Upper lobe of right lung (tissue), 1 donor: ENCODE results near the gene NRAS. TPM values are rescaled to one million over a fixed set of nuclear protein-coding genes. Genes with fewer than 3 reads are reported as not detected.

Experiments used
- ATAC-seq: fragments of 200-7000 bp; cut with Tn5 transposase; one replicate; pipeline ENCODE4 v1.9.1; 2020; ENCODE audit warnings: mild to moderate bottlenecking, moderate library complexity
- DNase-seq: peaks from one replicate; pipeline ENCODE4 v3.0.0-alpha.2; 2020
- H3K27ac ChIP-seq: fragments of 200-600 bp; one replicate; pipeline ENCODE4 v1.8.0; 2022
- H3K27me3 ChIP-seq: fragments of 200-600 bp; one replicate; pipeline ENCODE4 v1.8.0; 2022; ENCODE audit warnings: mild to moderate bottlenecking
- H3K36me3 ChIP-seq: fragments of 200-600 bp; one replicate; pipeline ENCODE4 v1.8.0; 2022
- H3K4me1 ChIP-seq: fragments of 200-600 bp; one replicate; pipeline ENCODE4 v1.8.0; 2022
- H3K4me3 ChIP-seq: fragments of 200-600 bp; one replicate; pipeline ENCODE4 v1.8.0; 2022; ENCODE audit warnings: mild to moderate bottlenecking
- H3K9me3 ChIP-seq: fragments of 200-600 bp; one replicate; pipeline ENCODE4 v1.8.0; 2022
- intact Hi-C: fragments of 100-400 bp; cut with DNase I; formaldehyde crosslinking; loops from one replicate; pipeline ENCODE4 v1.11.0; 2022
- total RNA-seq: library from RNA; stranded (reverse); fragmentation: NEBNext Ultra II Directional; extraction: Animal tissue kit (Norgen Biotek cat#: 25700); gene quantifications from one replicate; pipeline ENCODE4 v1.2.1, GENCODE V29; 2021
- TF ChIP-seq, protein P1 (sequence below): fragments of 200-600 bp; IDR thresholded peaks from one replicate; pipeline ENCODE4 v1.8.0; 2022; ENCODE audit warnings: antibody characterized with exemption
- donor health status: DM: no; HTN: yes; CAD: no; lungs with severe emphysema.

Gene NRAS
- total RNA-seq, 1 donor from 2014 or later: 26.5 TPM

DNA sequence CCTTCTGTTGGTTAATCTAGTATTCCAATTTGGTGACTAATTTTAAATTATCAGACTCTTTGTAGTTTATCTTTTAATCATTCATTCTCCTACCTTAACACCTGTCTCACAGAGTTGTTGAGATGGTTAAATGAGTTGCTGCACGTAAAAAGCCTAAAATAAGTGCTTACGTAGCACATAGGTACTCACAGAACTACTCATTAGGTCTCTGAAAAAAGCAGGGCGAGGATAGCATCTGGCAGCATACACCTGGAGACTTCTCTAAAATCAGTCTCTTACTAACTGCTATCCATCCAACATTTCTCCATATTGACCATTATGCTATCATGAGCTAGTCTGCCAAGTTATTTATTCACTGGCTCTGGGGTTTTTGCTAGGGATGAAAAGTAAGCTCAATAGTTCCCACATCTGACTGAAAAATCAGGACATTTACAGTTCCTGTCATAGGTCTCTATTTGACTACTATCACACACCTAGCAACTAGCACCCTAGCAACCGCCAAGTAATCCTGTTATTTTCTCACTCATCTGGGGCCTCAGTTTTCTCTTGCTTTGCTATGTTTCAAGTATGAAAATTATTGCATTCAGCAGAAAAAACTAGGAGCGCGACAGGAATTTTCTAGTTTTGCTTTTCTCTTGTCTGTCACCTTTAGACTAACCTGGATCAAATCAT, 30.0 kb upstream of the NRAS start:
- intact Hi-C loops: no loop called here
- H3K36me3 ChIP-seq: peaks cover 54% of the 10 kb centered on the region
- no peaks in the 10 kb centered on the region for H3K9me3 ChIP-seq
- no peaks in the 10 kb centered on the region for H3K27me3 ChIP-seq
- DNase-seq: no peak
- no peak overlapping the region for H3K4me3 ChIP-seq
- peaks cover 36% of the 10 kb centered on the region for H3K4me1 ChIP-seq
- no peak for ATAC-seq
- H3K27ac ChIP-seq: no peak overlapping the region
- TF ChIP-seq, protein P1, sequence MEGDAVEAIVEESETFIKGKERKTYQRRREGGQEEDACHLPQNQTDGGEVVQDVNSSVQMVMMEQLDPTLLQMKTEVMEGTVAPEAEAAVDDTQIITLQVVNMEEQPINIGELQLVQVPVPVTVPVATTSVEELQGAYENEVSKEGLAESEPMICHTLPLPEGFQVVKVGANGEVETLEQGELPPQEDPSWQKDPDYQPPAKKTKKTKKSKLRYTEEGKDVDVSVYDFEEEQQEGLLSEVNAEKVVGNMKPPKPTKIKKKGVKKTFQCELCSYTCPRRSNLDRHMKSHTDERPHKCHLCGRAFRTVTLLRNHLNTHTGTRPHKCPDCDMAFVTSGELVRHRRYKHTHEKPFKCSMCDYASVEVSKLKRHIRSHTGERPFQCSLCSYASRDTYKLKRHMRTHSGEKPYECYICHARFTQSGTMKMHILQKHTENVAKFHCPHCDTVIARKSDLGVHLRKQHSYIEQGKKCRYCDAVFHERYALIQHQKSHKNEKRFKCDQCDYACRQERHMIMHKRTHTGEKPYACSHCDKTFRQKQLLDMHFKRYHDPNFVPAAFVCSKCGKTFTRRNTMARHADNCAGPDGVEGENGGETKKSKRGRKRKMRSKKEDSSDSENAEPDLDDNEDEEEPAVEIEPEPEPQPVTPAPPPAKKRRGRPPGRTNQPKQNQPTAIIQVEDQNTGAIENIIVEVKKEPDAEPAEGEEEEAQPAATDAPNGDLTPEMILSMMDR: no peak

DNA sequence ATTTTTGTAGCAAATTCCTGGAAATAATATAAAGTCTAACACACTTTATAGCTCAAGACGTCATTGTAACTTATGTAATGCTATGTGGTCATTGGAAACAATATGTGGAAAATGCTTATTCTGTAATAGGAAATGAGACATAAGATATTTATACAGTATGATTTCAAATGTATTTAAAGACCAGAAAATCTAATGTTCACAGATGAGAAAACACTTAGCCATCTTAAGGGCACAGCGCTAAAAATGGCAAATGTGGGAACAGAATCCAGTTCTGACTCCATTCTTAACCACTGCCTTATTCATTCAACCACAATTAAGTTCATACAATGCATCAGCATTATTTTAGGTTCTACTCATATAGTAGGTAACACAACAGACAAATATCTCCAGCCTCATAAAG, 28.7 kb upstream of the NRAS start:
- ATAC-seq (no peak), DNase-seq (no peak)
- peaks cover 24% of the 10 kb centered on the region for H3K4me1 ChIP-seq
- TF ChIP-seq, protein P1: no peak
- H3K27ac ChIP-seq: no peak overlapping the region
- H3K4me3 ChIP-seq: no peak overlapping the region
- H3K36me3 ChIP-seq: peaks cover 62% of the 10 kb centered on the region
- intact Hi-C loops: no loop called here
- H3K27me3 ChIP-seq: no peaks in the 10 kb centered on the region
- no peaks in the 10 kb centered on the region for H3K9me3 ChIP-seq

DNA sequence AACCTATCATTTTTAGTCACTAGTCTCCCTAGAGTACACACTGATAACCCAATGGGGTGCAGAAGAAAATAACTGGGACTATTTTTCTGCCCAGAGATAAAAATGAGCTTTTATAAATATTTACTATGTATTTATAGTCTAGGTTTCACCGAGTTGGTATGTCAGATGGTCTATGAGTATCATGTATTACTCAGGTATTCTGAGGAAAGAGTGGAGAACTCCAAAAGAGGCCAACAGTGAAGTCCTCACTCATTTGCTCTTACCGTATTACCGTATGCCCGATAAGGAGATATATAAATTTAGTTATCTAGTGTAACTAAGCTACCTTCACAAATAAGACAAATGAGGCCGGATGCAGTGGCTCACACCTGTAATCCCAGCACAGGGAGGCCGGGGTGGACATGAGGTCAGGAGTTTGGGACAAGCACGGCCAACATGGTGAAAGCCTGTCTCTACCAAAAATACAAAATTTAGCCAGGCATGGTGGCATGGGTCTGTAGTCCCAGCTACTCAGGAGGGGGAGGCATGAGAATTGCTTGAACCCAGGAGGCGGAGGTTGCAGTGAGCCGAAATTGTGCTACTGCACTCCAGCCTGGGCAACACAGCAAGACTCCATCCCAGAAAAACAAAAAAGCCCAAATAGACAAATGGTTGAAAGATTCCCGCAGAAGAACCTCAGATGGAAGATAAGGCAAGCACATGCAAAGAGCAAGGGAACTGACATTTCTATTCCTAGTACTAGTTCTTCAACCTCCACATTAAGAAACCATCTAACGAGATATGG, 25.6 kb upstream of the NRAS start:
- DNase-seq (no peak), ATAC-seq (no peak)
- Histone ChIP-seq H3K27me3 (no peaks in the 10 kb centered on the region), H3K4me3 (no peak overlapping the region), H3K9me3 (no peaks in the 10 kb centered on the region), H3K36me3 (peaks cover 61% of the 10 kb centered on the region), H3K4me1 (no peaks in the 10 kb centered on the region), H3K27ac (no peak overlapping the region)
- intact Hi-C loops: no loop called here
- TF ChIP-seq, protein P1: no peak

DNA sequence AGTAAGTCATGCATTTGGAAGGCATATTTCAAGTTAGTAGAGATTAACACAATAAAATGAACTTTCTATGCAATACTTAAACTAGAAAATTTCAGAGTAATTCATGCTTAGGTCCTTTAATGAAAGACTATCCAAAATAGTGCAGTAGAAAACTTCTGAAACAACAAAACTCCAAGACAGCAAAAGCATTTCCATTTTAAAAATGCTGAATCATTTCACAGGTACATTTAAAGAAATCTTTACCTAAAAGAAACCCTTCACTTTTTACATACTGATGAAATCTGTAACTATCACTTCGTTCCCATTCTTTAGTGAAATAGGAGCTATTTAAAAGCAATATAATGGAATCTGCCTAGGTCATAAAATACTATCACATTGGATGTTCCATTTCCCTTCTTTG, 23.8 kb upstream of the NRAS start:
- peaks cover 61% of the 10 kb centered on the region for H3K36me3 ChIP-seq

DNA sequence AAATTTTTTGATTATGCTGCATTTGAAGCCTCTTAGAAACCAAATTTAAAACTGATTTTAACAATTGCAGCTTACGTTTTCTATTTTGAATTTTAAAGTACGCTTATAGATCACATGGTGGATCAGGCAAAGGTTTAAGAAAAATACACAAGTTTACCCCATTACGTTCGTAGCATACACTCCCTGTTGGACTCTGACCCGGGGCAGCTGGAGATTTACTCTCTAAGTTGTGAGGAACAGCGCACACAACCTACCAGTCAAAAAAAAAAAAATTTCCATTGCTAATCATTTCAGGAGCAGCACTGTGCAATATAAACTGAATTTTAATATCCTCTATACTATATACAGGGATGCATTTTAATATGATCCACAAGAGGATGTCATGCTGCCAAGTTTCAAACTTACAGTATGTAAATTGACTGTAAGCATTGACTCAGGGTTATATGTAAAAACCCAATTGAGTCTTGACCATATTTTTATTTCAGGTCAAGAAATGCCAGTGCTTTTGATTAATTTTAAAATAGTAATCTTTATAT, 20.8 kb upstream of the NRAS start:
- intact Hi-C loops: no loop called here
- peaks cover 88% of the 10 kb centered on the region for H3K36me3 ChIP-seq

More for the DNA sequence above, 23.8 kb upstream of the NRAS start:
- H3K9me3 ChIP-seq: no peaks in the 10 kb centered on the region
- no peaks in the 10 kb centered on the region for H3K4me1 ChIP-seq
- ATAC-seq (no peak), DNase-seq (no peak)
- TF ChIP-seq, protein P1: no peak
- no peak overlapping the region for H3K4me3 ChIP-seq
- no peaks in the 10 kb centered on the region for H3K27me3 ChIP-seq
- H3K27ac ChIP-seq: no peak overlapping the region
- intact Hi-C loops: no loop called here

More for the DNA sequence above, 20.8 kb upstream of the NRAS start:
- DNase-seq (no peak), ATAC-seq (no peak)
- no peak overlapping the region for H3K27ac ChIP-seq
- H3K4me1 ChIP-seq: no peaks in the 10 kb centered on the region
- H3K9me3 ChIP-seq: no peaks in the 10 kb centered on the region
- no peak overlapping the region for H3K4me3 ChIP-seq
- no peaks in the 10 kb centered on the region for H3K27me3 ChIP-seq
- TF ChIP-seq, protein P1: no peak
